Endodermal cell (in vitro differentiated cells): Measurements from ENCODE around the gene SLC2A8. TPM values are rescaled to one million over a fixed set of nuclear protein-coding genes. Genes with fewer than 3 reads are reported as not detected.

Experiments
- DNase-seq: peaks from one replicate; pipeline ENCODE4 v3.0.0-alpha.2; 2017
- H3K27ac ChIP-seq: 2 replicates; pipeline ENCODE4 v1.5.1; 2013; ENCODE audit warnings: mild to moderate bottlenecking, low read depth, low read length, moderate library complexity
- H3K27me3 ChIP-seq: 2 replicates; pipeline ENCODE4 v1.6.1; 2013; ENCODE audit warnings: mild to moderate bottlenecking, low read length, moderate library complexity; ENCODE audit not compliant: insufficient read depth, control insufficient read depth, poor library complexity, severe bottlenecking
- H3K36me3 ChIP-seq: 2 replicates; pipeline ENCODE4 v1.7.0; 2013; ENCODE audit warnings: mild to moderate bottlenecking, low read length, moderate library complexity; ENCODE audit not compliant: control insufficient read depth, insufficient read depth
- H3K4me1 ChIP-seq: one replicate; pipeline ENCODE4 v1.7.0; 2013; ENCODE audit warnings: low read length; ENCODE audit not compliant: control insufficient read depth, insufficient read depth
- H3K4me3 ChIP-seq: 2 replicates; pipeline ENCODE4 v1.5.1; 2013; ENCODE audit warnings: mild to moderate bottlenecking, low read length, moderate library complexity
- H3K9ac ChIP-seq: 2 replicates; pipeline ENCODE4 v1.6.1; 2013; ENCODE audit warnings: mild to moderate bottlenecking, low read length, moderate library complexity; ENCODE audit not compliant: poor library complexity, severe bottlenecking; ENCODE audit errors: extremely low read depth
- H3K9me3 ChIP-seq: 2 replicates; pipeline ENCODE4 v1.6.1; 2013; ENCODE audit warnings: mild to moderate bottlenecking, low read length, moderate library complexity; ENCODE audit not compliant: control insufficient read depth
- H3K27ac Mint-ChIP-seq: 2 replicates; pipeline ENCODE4 v1.8.0; 2020; ENCODE audit warnings: mixed read lengths
- H3K27me3 Mint-ChIP-seq: 2 replicates; pipeline ENCODE4 v1.8.0; 2021; ENCODE audit warnings: mild to moderate bottlenecking, mixed read lengths; ENCODE audit not compliant: insufficient read depth
- H3K36me3 Mint-ChIP-seq: 2 replicates; pipeline ENCODE4 v1.8.0; 2020; ENCODE audit warnings: low read depth, mixed read lengths
- H3K4me1 Mint-ChIP-seq: 2 replicates; pipeline ENCODE4 v1.8.0; 2020; ENCODE audit warnings: mixed read lengths
- H3K4me3 Mint-ChIP-seq: 2 replicates; pipeline ENCODE4 v1.8.0; 2020; ENCODE audit warnings: mild to moderate bottlenecking, moderate library complexity, mixed read lengths
- H3K9me3 Mint-ChIP-seq: 2 replicates; pipeline ENCODE4 v1.8.0; 2020; ENCODE audit warnings: mild to moderate bottlenecking, mixed read lengths
- CTCF ChIP-seq: fragments of 200-600 bp; sonication (generic); conservative IDR thresholded peaks from 2 replicates; pipeline ENCODE4 v1.5.0; 2021; ENCODE audit warnings: antibody characterized with exemption, mild to moderate bottlenecking
- WGBS, 2 experiments: methylation state at CpG; one replicate each; pipeline versions ENCODE4 v1.1.5 to v1.1.7; 2013; ENCODE audit warnings: missing lambda C conversion rate in 2 of 2, mixed read lengths in 1 of 2; ENCODE audit not compliant: insufficient coverage in 1 of 2, insufficient read length in 1 of 2; 5-methylcytosine and 5-hydroxymethylcytosine counted together
- total RNA-seq, 2 donors: library from RNA; stranded (reverse); fragmentation: NEBNext Ultra II Directional in 1 of 2; extraction: Animal tissue kit (Norgen Biotek cat#: 25700) in 1 of 2; gene quantifications; 2 replicates in 1 of 2; 3 replicates in 1 of 2; pipeline ENCODE4 v1.2.1, GENCODE V29; 2021

SLC2A8 gene
- total RNA-seq, 2 donors from 2014 or later = 33.6 to 40.3 TPM

DNA sequence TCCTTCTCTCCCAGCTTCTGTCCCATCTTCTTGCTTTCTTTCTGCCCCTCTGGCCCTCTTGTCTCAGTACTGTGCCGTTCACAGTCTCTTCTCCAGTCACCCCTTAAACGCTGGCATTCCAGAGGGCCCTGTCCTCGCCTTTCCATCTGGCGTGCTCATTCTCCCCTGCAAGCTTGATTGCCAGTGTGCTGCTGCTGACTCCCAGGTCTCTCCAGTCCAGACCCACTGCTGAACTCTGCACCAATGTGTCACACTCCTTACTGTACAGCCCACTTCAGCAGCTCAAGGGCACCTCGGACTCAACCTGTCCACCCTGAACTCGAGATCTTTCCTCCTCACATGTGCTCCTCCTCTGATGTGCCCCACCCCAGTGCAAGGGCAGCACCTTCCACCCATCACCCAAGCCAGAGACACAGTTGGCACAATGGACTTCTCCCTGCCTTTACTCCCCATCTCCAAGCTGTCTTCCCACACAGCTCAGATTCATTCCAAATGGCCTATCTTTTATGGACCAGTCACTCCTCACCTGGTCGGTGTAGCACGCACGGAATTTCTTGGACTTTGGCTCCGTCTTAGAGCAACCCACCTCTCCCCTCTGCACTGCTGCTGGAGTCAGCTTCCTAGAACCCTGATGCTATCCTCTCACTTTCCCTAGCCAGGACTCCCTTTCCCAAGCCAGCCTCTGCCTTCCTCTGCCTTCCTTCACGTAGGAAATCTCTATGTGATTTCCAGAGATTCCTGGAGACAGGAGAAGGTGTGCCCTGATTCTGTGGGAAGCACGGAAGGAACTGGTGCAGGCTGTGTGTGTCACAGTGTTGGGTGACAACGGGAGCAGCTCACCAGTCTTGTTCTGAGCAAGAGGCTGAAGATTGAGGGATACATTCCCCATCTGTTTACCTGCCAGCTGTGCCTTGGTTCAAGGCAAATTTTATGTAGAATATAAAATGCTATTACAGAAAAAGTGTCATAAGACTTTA, 26.0 kb upstream of the SLC2A8 start:
- Mint-ChIP-seq H3K9me3 (no peaks in the 10 kb centered on the region), H3K27ac (no peak overlapping the region), H3K4me3 (no peak overlapping the region), H3K36me3 (no peaks in the 10 kb centered on the region), H3K27me3 (no peaks in the 10 kb centered on the region), H3K4me1 (no peaks in the 10 kb centered on the region)
- DNase-seq = no peak
- 91 to 93% methylated on average over 5 to 13 of the region's 13 CpGs for WGBS, 2 experiments
- TF ChIP-seq CTCF = no peak
- Histone ChIP-seq H3K27ac (no peak overlapping the region), H3K4me3 (no peak overlapping the region), H3K9ac (no peak overlapping the region), H3K27me3 (no peaks in the 10 kb centered on the region), H3K36me3 (no peaks in the 10 kb centered on the region), H3K4me1 (no peaks in the 10 kb centered on the region), H3K9me3 (no peaks in the 10 kb centered on the region)

DNA sequence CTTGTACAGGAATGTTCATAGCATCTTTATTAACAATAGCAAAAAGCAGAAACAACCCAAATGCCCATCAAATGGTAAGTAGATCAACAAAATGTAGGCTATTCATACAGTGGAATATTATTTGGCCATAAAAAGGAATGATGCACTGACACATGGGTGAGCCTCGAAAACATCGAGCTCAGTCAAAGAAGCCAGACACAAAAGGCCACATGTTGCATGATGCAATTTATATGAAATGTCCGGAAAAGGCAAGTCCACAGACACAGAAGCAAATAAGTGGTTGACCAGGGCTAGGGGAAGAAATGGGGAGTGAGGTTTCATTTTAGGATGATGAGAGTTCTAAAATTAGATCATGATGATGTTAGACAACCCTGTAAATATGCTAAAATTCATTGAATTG, 16.5 kb upstream of the SLC2A8 start:
- Mint-ChIP-seq H3K4me3 (no peak overlapping the region), H3K4me1 (no peaks in the 10 kb centered on the region)

DNA sequence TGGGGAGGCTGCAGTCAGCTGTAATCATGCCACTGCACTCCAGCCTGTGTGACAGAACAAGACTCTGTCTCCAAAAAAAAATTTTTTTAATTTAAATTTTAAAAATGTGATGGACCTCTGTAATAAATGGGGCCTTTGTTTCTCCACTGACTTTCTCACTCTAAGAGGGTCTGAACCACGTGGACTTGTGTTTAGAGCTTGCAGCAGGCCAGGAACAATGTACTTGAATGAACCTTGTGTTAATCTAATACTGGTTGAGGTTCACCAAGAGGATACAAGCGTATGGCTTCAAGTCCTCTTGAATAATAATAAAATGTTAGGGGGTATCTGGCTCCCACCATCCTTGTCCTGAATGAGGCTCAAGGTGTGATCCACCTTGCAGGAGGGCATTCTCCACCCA, 14.4 kb upstream of the SLC2A8 start:
- Histone ChIP-seq H3K9ac (no peak overlapping the region), H3K27me3 (no peaks in the 10 kb centered on the region), H3K36me3 (no peaks in the 10 kb centered on the region), H3K4me3 (no peak overlapping the region), H3K4me1 (no peaks in the 10 kb centered on the region), H3K9me3 (no peaks in the 10 kb centered on the region), H3K27ac (no peak overlapping the region)
- peaks cover 3% of the 10 kb centered on the region for H3K27me3 Mint-ChIP-seq
- H3K4me1 Mint-ChIP-seq = peaks cover 4% of the 10 kb centered on the region
- H3K36me3 Mint-ChIP-seq = no peaks in the 10 kb centered on the region
- no peak overlapping the region for H3K4me3 Mint-ChIP-seq
- peaks cover 7% of the 10 kb centered on the region for H3K9me3 Mint-ChIP-seq
- H3K27ac Mint-ChIP-seq = no peak overlapping the region
- TF ChIP-seq CTCF = no peak
- WGBS, 2 experiments = 73 to 87% methylated on average over 2 of the region's 2 CpGs
- DNase-seq = no peak

More for the DNA sequence above, 16.5 kb upstream of the SLC2A8 start:
- Histone ChIP-seq H3K4me1 (no peaks in the 10 kb centered on the region), H3K9me3 (no peaks in the 10 kb centered on the region), H3K4me3 (no peak overlapping the region), H3K9ac (no peak overlapping the region), H3K27ac (no peak overlapping the region), H3K36me3 (no peaks in the 10 kb centered on the region), H3K27me3 (no peaks in the 10 kb centered on the region)
- TF ChIP-seq CTCF = no peak
- Mint-ChIP-seq H3K27ac (no peak overlapping the region), H3K9me3 (peaks cover 7% of the 10 kb centered on the region), H3K36me3 (no peaks in the 10 kb centered on the region), H3K27me3 (peaks cover 3% of the 10 kb centered on the region)
- DNase-seq = no peak
- WGBS, 2 experiments = 92 to 97% methylated on average over 3 of the region's 3 CpGs
